Sigmoid colon (tissue), 7 donors: ENCODE results near the gene MTPN. TPM values are rescaled to one million over a fixed set of nuclear protein-coding genes. Genes with fewer than 3 reads are reported as not detected.

Experiments
- DNase-seq: peaks from one replicate; pipeline ENCODE4 v3.0.0-alpha.2; 2019
- H3K27ac ChIP-seq, 4 donors: fragments of 200-600 bp; sonication (generic); one replicate each; pipeline ENCODE4 v1.5.1; 2016 to 2019; ENCODE audit warnings: mild to moderate bottlenecking in 1 of 4
- H3K27me3 ChIP-seq, 3 donors: fragments of 200-600 bp; sonication (generic); one replicate each; pipeline ENCODE4 v1.5.1; 2019; ENCODE audit warnings: mild to moderate bottlenecking in 1 of 3
- H3K36me3 ChIP-seq, 4 donors: fragments of 200-600 bp; sonication (generic); one replicate each; pipeline ENCODE4 v1.5.1; 2016 to 2019
- H3K4me1 ChIP-seq, 4 donors: fragments of 200-600 bp; sonication (generic); one replicate each; pipeline ENCODE4 v1.5.1; 2017 to 2019
- H3K4me3 ChIP-seq, 4 donors: fragments of 200-600 bp; sonication (generic); one replicate each; pipeline ENCODE4 v1.5.1; 2017 to 2019; ENCODE audit warnings: mild to moderate bottlenecking in 2 of 4, moderate library complexity in 1 of 4
- H3K9me3 ChIP-seq, 4 donors: fragments of 200-600 bp in 3 of 4; sonication (generic) in 3 of 4; one replicate each; pipeline versions ENCODE4 v1.5.1 to v1.6.1; 2013 to 2019
- CTCF ChIP-seq, 4 experiments: fragments of 450-650 bp in 3 of 4; fragments of 200-600 bp in 1 of 4; IDR thresholded peaks; one replicate each; pipeline ENCODE4 v1.5.1; 2016 to 2019; ENCODE audit warnings: antibody characterized with exemption in 4 of 4, mild to moderate bottlenecking in 3 of 4, moderate library complexity in 2 of 4
- EP300 ChIP-seq, 4 donors: sonication (generic); formaldehyde crosslinking; IDR thresholded peaks; one replicate each; pipeline ENCODE4 v1.6.1; 2017; ENCODE audit warnings: antibody characterized with exemption in 4 of 4
- POLR2A ChIP-seq, 2 donors: fragments of 450-650 bp; IDR thresholded peaks; one replicate each; pipeline ENCODE4 v1.6.1; 2016; ENCODE audit warnings: antibody characterized with exemption in 2 of 2, mild to moderate bottlenecking in 2 of 2, moderate library complexity in 2 of 2
- POLR2AphosphoS5 ChIP-seq, 4 donors: sonication (generic); formaldehyde crosslinking; IDR thresholded peaks; one replicate each; pipeline ENCODE4 v1.6.1; 2017; ENCODE audit warnings: antibody characterized with exemption in 4 of 4
- WGBS, 2 donors: extraction: QIAGEN DNeasy Blood & Tissue Kit; methylation state at CpG; one replicate each; pipeline ENCODE4 v1.1.7; 2013; 5-methylcytosine and 5-hydroxymethylcytosine counted together
- intact Hi-C: fragments of 100-400 bp; cut with DNase I; formaldehyde crosslinking; loops from one replicate; pipeline ENCODE4 v1.15.1; 2023
- polyA plus RNA-seq, 3 donors: library from polyadenylated mRNA; stranded (reverse); fragments of 200-250 nt; gene quantifications; one replicate each; pipeline ENCODE4 v1.2.3, GENCODE V29; 2013
- total RNA-seq, 4 donors: library from RNA; depleted of rRNA; stranded (reverse); fragments of >200 nt; gene quantifications; one replicate each; pipeline ENCODE4 v1.1.0, GENCODE V29; 2016
- donor health status: healthy with polysubstance abuse.
- donor health status: Bipolar disorder and iron deficiency.
- donor health status: healthy.

MTPN gene
- total and polyA plus RNA-seq, 7 donors: 65.5 to 96.7 (median 79.5) TPM

- WGBS, 2 donors: 93 to 98% methylated on average over 2 of the region's 2 CpGs
These were observed 14.7 kb upstream of the MTPN start for GRCh38 chr7:135991906-135992305.

GRCh38 chr7:135991322-135991721 lies 14.2 kb upstream of the MTPN start:
- intact Hi-C loops: no loop called here
- Histone ChIP-seq H3K4me1 (no peaks in the 10 kb centered on the region), H3K4me3 (no peak overlapping the region), H3K27ac (no peak overlapping the region), H3K27me3 (no peaks in the 10 kb centered on the region), H3K36me3 (no peaks in the 10 kb centered on the region), H3K9me3 (no peaks in the 10 kb centered on the region)
- DNase-seq: no peak
- TF ChIP-seq POLR2A (IDR thresholded peaks at IDR 0.05): no peak
- WGBS, 2 donors: 55 to 78% methylated on average over 6 of the region's 6 CpGs

More at GRCh38 chr7:135991906-135992305, 14.7 kb upstream of the MTPN start:
- TF ChIP-seq CTCF (IDR thresholded peaks at IDR 0.05): no peak
- TF ChIP-seq POLR2A (IDR thresholded peaks at IDR 0.05): no peak
- TF ChIP-seq EP300 (IDR thresholded peaks at IDR 0.05): no peak
- TF ChIP-seq POLR2AphosphoS5 (IDR thresholded peaks at IDR 0.05): no peak
- no peak overlapping the region for H3K4me3 ChIP-seq
- DNase-seq: no peak
- no peak overlapping the region for H3K27ac ChIP-seq
- no peaks in the 10 kb centered on the region for H3K36me3 ChIP-seq
- no peaks in the 10 kb centered on the region for H3K27me3 ChIP-seq
- no peaks in the 10 kb centered on the region for H3K9me3 ChIP-seq
- H3K4me1 ChIP-seq: no peaks in the 10 kb centered on the region
- intact Hi-C loops: no loop called here

DNA sequence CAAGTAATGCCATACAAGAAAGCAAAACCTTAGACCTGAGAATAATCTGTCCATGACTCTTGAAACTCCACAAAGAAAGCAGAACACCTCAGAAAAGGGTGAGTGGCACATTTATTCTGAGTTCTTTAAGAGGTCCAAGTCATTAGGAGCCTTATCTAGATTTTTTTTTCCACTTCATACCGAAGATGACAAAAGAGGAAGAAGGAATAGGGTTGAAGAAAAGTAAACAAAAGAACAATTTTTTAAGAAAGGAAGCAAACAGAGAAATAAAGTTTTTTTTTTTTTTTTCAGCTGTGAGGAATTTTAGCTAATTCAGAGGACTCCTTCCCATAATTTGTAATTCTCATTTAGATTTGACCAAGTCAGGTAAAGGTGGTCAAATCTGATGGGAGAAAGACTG lies 13.1 kb upstream of the MTPN start:
- H3K27ac ChIP-seq: no peak overlapping the region
- H3K4me1 ChIP-seq: no peaks in the 10 kb centered on the region
- 22 to 23% methylated on average over 1 of the region's 1 CpG for WGBS, 2 donors
- DNase-seq: no peak
- H3K9me3 ChIP-seq: no peaks in the 10 kb centered on the region
- TF ChIP-seq EP300 (IDR thresholded peaks at IDR 0.05) (no peak), CTCF (IDR thresholded peaks at IDR 0.05) (no peak), POLR2A (IDR thresholded peaks at IDR 0.05) (no peak), POLR2AphosphoS5 (IDR thresholded peaks at IDR 0.05) (no peak)
- H3K36me3 ChIP-seq: no peaks in the 10 kb centered on the region
- no peak overlapping the region for H3K4me3 ChIP-seq
- H3K27me3 ChIP-seq: no peaks in the 10 kb centered on the region
- intact Hi-C loops: no loop called here

DNA sequence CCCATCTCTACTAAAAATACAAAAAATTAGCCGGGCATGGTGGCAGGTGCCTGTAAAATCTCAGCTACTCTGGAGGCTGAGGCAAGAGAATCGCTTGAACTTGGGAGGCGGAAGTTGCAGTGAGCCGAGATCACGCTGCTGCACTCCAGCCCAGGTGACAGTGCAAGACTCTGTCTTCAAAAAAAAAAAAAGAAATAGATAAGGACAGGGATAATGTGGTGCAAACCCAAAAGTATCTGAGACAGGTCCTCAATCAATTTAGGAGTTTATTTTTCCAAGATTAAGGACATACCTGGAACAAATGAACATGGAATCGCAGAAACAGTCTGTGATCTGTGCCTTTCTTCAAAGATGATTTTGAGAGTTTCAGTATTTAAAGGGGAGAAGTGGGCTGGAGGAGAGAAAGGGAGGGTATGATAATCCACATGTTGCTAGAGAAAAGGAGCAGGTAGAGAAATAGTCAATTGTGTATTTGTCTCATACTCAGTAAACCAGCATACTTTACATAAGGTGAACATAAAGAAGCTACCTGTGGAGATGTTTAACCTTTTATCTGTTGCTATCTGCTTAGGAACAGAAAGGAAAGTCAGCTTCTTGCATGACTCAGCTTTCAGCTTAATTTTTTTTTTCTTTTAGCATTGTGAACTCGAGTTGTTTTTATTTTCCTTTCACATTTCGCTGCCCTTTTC lies 4.9 kb upstream of the MTPN start:
- no peak for DNase-seq
- Histone ChIP-seq H3K27me3 (no peaks in the 10 kb centered on the region), H3K36me3 (no peaks in the 10 kb centered on the region), H3K4me1 (no peaks in the 10 kb centered on the region), H3K27ac (no peak overlapping the region), H3K9me3 (no peaks in the 10 kb centered on the region), H3K4me3 (no peak overlapping the region)
- 83 to 84% methylated on average over 8 of the region's 8 CpGs for WGBS, 2 donors
- TF ChIP-seq POLR2AphosphoS5 (IDR thresholded peaks at IDR 0.05) (no peak), POLR2A (IDR thresholded peaks at IDR 0.05) (no peak), EP300 (IDR thresholded peaks at IDR 0.05) (no peak), CTCF (IDR thresholded peaks at IDR 0.05) (no peak)
- intact Hi-C loops: no loop called here

- 49 to 69% methylated on average over 3 of the region's 3 CpGs for WGBS, 2 donors
- intact Hi-C loops: no loop called here
- Histone ChIP-seq H3K4me3 (no peak overlapping the region), H3K36me3 (no peaks in the 10 kb centered on the region), H3K4me1 (peaks cover 0 to 10% (median 7%) of the 10 kb centered on the region in 4 donors), H3K27ac (peak overlapping the region in 3 of 4 donors; percentile 33 to 60 (median 35)), H3K9me3 (no peaks in the 10 kb centered on the region), H3K27me3 (no peaks in the 10 kb centered on the region)
- no peak for DNase-seq
- TF ChIP-seq POLR2AphosphoS5 (IDR thresholded peaks at IDR 0.05) (no peak), POLR2A (IDR thresholded peaks at IDR 0.05) (no peak), CTCF (IDR thresholded peaks at IDR 0.05) (no peak), EP300 (IDR thresholded peaks at IDR 0.05) (no peak)
These were observed 3.6 kb upstream of the MTPN start for GRCh38 chr7:135980665-135981180.
